ENCODE data around the gene RPS21. TPM values are rescaled to one million over a fixed set of nuclear protein-coding genes. Genes with fewer than 3 reads are reported as not detected.

Gene RPS21
- total and polyA plus RNA-seq, 9 donors, result 1,129 to 1,597 (median 1,431) TPM

DNA sequence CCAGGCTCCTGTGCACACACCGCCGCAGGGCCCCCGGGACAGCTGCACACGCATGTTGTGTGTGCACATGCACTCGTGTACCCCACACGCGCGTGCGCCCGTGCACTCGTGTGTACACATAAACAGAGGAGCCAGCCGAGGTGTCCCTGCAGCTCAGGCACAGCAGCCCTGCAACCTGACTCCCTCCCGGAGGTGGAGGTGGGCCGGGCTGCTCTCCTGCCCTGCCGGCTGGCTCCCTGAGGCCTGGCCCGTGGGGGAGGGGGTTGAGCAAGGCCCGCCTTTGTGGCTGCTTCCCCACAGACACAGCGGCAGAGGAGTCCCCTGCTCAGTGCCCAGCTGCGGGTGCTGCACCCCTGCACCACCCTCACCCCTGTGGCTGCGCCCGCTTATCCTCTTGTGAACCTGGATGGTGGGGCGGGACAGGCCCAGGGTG, 39.8 kb downstream of the RPS21 start:
- WGBS (ENCODE audit: insufficient coverage), result 42% methylated on average over 19 of the region's 22 CpGs
- Histone ChIP-seq H3K4me1 (ENCODE audit: control insufficient read depth, insufficient read depth, low read length) (peaks cover 13% of the 10 kb centered on the region), H3K27me3 (ENCODE audit: control insufficient read depth, insufficient read depth, low read length) (peaks cover 32% of the 10 kb centered on the region), H3K9me3 (replicated peaks; ENCODE audit: control insufficient read depth, low read depth, low read length) (no peaks in the 10 kb centered on the region), H3K4me3 (ENCODE audit: low read length) (no peak overlapping the region), H3K27ac (ENCODE audit: low read length) (no peak overlapping the region), H3K36me3 (ENCODE audit: control insufficient read depth, insufficient read depth, low read length) (no peaks in the 10 kb centered on the region)
- no peak for DNase-seq

DNA sequence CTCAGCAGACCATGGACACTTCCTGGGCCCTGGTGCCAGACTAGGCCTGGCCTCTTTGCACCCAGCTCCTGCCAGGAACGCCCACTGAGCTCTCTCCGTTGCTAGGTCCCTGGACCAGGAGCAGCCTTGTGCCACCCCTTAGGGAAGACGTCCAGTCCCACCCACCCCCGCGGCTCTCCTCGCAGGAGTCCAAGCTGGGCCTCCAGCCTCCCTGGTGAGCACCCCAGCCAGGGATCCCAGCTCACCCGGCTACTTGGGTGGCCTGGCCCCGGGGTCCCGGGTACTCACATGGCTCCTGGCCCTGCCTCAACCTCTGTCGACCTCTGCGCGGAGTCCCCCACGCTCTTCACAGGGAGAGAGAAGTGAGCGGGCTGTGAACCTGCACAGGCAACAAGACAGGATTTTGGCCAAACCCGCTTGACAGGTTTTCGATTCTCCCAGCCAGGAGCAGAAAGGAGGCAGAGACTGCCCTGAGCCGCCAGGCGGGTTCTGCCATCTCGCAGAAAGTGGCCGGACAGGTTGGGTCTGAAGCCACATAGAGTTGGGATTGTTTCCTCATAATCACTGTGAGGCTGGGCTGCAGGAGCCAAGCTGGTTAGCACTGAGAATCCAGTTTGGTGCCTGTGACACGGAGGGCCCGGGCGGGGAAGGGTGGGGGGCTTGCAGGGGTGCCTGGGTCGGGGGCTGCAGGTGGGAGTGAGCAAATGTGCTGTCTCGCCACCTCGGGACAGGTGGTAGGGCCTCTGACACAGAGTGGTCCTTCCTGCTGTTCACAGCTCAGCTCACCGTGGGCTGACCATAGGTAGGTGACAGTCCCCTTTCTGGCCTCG, 40.5 kb downstream of the RPS21 start, which contains the start of gene RBBP8NL:
Gene RBBP8NL, minus strand, starts transcription at position 368 of the 830 bp plus-strand sequence. CDS start 7,892 bp downstream, outside the sequence.
- H3K4me3 ChIP-seq (ENCODE audit: low read length), result no peak within 1 kb of the TSS
- peaks cover 13% of the 10 kb centered on the region for H3K4me1 ChIP-seq (ENCODE audit: control insufficient read depth, insufficient read depth, low read length)
- H3K27ac ChIP-seq (ENCODE audit: low read length), result no peak within 1 kb of the TSS
- no peak for DNase-seq
- no peaks in the 10 kb centered on the region for H3K9me3 ChIP-seq (replicated peaks; ENCODE audit: control insufficient read depth, low read depth, low read length)
- H3K27me3 ChIP-seq (ENCODE audit: control insufficient read depth, insufficient read depth, low read length), result peaks cover 37% of the 10 kb centered on the region
- 62% methylated on average over 26 of the region's 28 CpGs for WGBS (ENCODE audit: insufficient coverage)
- H3K36me3 ChIP-seq (ENCODE audit: control insufficient read depth, insufficient read depth, low read length), result no peaks in the 10 kb centered on the region

DNA sequence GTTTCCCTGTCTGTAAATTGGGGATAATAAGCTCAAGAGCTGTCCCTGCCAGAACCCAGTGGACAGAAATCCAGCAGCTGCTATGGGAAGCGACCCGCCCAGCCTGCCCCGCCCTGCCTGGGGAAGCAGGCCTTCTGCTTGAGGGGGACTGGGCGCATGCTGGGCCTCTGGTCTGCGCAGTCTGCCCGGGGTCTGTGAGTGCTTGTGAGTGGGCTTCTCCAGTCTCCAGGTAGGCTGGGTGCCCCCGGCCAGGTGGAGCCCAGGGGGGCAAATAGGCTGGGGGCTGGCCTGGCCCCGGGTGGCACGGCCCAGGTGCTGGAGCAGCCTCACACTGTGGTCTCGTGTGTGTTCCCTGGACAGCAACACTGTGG, 41.1 kb downstream of the RPS21 start:
- H3K9me3 ChIP-seq (replicated peaks; ENCODE audit: control insufficient read depth, low read depth, low read length), result no peaks in the 10 kb centered on the region
- no peak overlapping the region for H3K4me3 ChIP-seq (ENCODE audit: low read length)
- DNase-seq, result no peak
- no peaks in the 10 kb centered on the region for H3K36me3 ChIP-seq (ENCODE audit: control insufficient read depth, insufficient read depth, low read length)
- no peak overlapping the region for H3K27ac ChIP-seq (ENCODE audit: low read length)
- peaks cover 40% of the 10 kb centered on the region for H3K27me3 ChIP-seq (ENCODE audit: control insufficient read depth, insufficient read depth, low read length)
- peaks cover 13% of the 10 kb centered on the region for H3K4me1 ChIP-seq (ENCODE audit: control insufficient read depth, insufficient read depth, low read length)
- WGBS (ENCODE audit: insufficient coverage), result 80% methylated on average over 10 of the region's 10 CpGs

DNA sequence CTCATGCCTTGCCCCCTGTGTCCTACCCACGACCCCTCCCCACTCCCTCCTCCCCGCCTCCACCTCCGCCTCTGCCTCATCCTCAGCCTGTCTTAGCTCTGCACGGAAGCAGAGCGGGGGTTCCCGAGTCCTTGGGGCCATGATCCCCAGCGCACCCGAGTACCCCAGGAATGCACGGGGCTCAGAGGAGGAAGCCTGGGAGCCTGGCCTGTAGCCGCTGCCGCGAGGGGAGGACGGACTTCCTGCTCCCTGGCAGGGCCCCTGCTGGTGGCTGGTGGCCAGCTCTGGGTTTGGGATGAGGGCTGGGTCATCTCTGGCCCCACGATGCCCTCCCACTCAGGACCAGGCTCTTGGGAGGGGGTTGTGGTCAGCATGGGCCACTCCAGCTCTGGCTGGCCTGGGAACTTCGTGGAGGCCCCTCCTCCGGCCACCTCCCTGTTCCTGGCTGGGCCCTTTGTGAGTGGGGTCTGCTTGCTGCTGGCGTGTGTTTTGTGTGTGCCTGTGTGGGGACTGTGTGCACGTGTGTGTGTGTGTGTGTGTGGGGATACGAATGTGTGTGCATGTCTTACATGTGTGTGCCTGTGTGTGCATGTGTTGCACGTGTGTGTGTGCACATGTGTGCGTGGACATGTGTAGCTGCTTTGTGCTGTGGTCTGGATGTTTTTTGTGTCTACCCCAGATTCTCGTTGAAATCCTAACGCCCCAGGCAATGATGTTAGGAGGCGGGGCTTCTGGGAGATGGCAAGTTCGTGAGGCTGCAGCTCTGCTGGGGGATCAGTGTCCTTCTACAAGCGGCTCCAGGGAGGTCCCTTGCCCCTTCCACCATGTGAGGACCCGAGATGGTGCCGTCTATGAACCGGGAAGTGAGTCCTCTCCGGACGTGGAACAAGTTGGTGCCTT, 41.7 kb downstream of the RPS21 start:
- Histone ChIP-seq H3K27me3 (ENCODE audit: control insufficient read depth, insufficient read depth, low read length) (peaks cover 40% of the 10 kb centered on the region), H3K36me3 (ENCODE audit: control insufficient read depth, insufficient read depth, low read length) (no peaks in the 10 kb centered on the region), H3K4me1 (ENCODE audit: control insufficient read depth, insufficient read depth, low read length) (peaks cover 12% of the 10 kb centered on the region), H3K9me3 (replicated peaks; ENCODE audit: control insufficient read depth, low read depth, low read length) (no peaks in the 10 kb centered on the region), H3K27ac (ENCODE audit: low read length) (no peak overlapping the region), H3K4me3 (ENCODE audit: low read length) (no peak overlapping the region)
- no peak for DNase-seq
- 39% methylated on average over 24 of the region's 31 CpGs for WGBS (ENCODE audit: insufficient coverage)

DNA sequence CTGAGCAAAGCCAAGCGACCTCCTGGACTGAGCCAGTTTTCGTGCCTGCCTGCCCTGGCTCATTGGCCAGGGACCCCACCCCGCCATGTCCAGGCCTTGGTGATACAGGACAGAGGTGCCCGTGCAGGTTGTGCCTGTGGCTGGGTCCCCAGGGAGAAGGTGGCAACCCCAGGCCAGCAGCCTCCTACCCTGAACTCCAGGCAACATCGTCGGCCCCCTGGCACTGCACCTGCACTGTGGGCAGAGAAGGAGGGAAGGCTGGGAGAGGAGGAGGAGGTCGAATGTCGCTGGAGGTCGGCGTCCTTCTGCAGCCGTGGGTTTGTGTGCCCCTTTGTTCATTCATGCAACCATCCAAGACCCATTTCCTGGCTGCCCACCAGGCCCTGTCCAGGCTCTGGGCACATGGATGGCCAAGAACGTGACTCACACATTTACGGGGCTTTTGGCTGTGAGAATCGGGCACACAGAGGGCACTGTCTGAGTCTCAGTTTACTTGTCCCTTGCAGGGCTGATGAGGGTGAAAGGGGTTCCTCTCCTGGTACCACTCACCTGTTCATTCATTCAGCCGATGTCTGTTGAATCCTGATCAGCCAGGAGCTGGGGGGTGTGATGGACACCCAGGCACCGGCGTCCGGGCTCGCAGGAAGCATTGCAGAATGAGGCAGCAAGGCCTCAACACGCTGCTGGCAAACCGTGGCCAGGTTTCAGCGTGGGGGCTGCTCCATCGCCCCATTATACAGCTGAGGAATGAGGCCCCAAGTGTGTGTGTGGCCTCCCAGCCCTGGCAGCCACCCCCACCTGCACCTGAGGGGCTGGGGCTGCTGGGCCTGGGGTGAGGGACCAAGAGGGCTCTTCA, 42.8 kb downstream of the RPS21 start:
- no peak for DNase-seq
- WGBS (ENCODE audit: insufficient coverage), result 82% methylated on average over 19 of the region's 23 CpGs
- Histone ChIP-seq H3K4me1 (ENCODE audit: control insufficient read depth, insufficient read depth, low read length) (peaks cover 15% of the 10 kb centered on the region), H3K4me3 (ENCODE audit: low read length) (no peak overlapping the region), H3K36me3 (ENCODE audit: control insufficient read depth, insufficient read depth, low read length) (no peaks in the 10 kb centered on the region), H3K27ac (ENCODE audit: low read length) (no peak overlapping the region), H3K9me3 (replicated peaks; ENCODE audit: control insufficient read depth, low read depth, low read length) (no peaks in the 10 kb centered on the region), H3K27me3 (ENCODE audit: control insufficient read depth, insufficient read depth, low read length) (peaks cover 43% of the 10 kb centered on the region)

DNA sequence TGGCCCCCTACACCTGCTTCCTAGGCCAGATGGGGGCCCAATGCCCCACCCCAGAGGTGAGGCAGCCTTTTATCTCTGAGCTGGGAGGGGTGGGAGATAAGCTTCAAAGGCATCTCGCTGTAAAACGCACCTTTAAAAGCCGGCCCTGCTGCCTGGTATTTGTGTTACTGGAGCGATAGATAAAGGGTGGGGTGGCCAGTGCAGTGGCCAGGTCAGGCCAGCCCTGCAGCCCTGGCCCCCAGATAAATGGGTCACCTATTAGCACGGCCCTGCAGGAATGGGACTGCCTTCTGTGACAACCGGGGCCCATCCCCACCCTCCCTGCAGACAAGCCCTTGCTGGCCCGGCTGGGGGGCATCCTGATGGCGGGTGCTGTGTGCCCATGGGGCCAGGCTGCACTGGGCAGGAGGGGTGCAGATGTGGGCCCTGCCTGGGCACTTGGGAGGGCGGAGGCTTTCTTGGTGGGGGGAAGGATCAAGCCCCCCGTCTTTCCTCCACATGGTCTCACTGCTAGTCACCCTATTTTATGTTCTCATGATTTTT, 43.5 kb downstream of the RPS21 start:
- no peak overlapping the region for H3K4me3 ChIP-seq (ENCODE audit: low read length)
- no peak overlapping the region for H3K27ac ChIP-seq (ENCODE audit: low read length)
- H3K36me3 ChIP-seq (ENCODE audit: control insufficient read depth, insufficient read depth, low read length), result no peaks in the 10 kb centered on the region
- no peak for DNase-seq
- WGBS (ENCODE audit: insufficient coverage), result 52% methylated on average over 3 of the region's 10 CpGs
- H3K4me1 ChIP-seq (ENCODE audit: control insufficient read depth, insufficient read depth, low read length), result peaks cover 15% of the 10 kb centered on the region
- H3K27me3 ChIP-seq (ENCODE audit: control insufficient read depth, insufficient read depth, low read length), result peaks cover 50% of the 10 kb centered on the region
- H3K9me3 ChIP-seq (replicated peaks; ENCODE audit: control insufficient read depth, low read depth, low read length), result no peaks in the 10 kb centered on the region

DNA sequence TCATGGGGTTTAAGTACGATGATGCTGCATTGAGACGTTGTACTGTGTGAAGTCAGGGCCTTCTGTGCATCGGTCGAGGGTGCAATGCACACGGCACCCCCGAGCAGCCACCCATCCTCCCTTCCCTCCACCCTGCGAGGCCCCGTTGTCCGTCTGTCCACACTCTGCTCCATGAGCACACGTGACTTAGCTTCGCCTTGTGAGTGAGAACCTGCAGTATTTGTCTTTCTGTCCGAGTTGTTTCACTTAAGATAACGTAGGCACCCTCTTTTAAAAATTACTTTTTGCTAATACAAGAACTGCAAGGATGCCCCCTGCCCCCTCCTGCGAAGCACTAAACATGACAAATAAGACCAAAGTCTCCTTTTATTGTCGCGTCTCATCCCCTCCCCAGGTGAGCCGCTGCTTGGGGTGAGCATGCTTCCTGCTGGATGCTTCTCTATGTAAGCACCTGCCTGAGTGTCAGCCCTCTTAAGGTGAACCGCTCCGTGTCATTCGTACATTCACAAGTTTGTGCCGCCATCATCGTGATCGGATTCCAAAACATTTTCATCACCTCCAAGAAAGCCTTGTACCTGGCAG, 44.1 kb downstream of the RPS21 start:
- no peak for DNase-seq
- no peak overlapping the region for H3K4me3 ChIP-seq (ENCODE audit: low read length)
- no peaks in the 10 kb centered on the region for H3K36me3 ChIP-seq (ENCODE audit: control insufficient read depth, insufficient read depth, low read length)
- WGBS (ENCODE audit: insufficient coverage), result 36% methylated on average over 20 of the region's 23 CpGs
- H3K9me3 ChIP-seq (replicated peaks; ENCODE audit: control insufficient read depth, low read depth, low read length), result no peaks in the 10 kb centered on the region
- peaks cover 55% of the 10 kb centered on the region for H3K27me3 ChIP-seq (ENCODE audit: control insufficient read depth, insufficient read depth, low read length)
- no peak overlapping the region for H3K27ac ChIP-seq (ENCODE audit: low read length)
- H3K4me1 ChIP-seq (ENCODE audit: control insufficient read depth, insufficient read depth, low read length), result peaks cover 15% of the 10 kb centered on the region

DNA sequence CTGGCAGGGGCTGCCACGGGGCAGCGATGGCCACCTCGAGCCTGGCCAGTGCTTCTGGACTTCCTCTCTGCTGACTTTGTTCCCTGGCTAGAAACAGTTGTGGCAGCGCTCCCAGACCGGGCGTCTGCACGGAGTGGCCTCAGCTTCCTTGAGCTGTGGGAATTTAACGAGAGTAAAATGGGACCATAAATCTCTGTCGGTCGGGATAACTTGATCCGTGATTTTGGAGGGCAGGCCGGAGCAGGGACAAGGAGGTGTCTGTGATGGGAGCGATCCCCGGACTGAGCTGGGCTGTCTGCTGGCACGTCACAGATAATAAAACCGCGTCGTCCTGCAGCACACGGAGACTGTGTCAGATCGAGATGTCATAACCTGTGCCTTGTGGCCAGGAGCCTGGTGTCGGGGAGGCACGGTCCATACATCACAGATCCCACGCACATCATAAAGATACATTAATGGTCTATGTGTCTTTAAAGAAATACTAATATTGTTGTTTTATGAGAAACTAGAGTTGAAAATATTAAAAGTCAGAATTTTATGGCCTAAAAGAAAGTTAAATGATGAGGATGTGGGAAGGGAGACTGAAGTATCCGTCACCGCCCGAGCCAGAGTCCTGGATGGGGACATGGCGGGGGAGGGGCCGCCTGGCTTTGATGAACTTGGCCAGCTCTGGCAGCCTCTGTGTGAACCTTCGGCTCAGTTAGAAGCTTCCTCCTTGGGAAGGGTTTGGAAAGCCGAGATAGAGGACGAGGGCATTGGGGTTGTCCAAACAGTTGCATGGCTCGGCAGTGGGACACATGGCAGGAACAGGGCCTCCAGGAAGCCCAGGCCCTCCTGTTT, 47.0 kb downstream of the RPS21 start:
- 10% methylated on average over 23 of the region's 32 CpGs for WGBS (ENCODE audit: insufficient coverage)
- H3K4me1 ChIP-seq (ENCODE audit: control insufficient read depth, insufficient read depth, low read length), result peaks cover 20% of the 10 kb centered on the region
- no peak overlapping the region for H3K4me3 ChIP-seq (ENCODE audit: low read length)
- H3K27ac ChIP-seq (ENCODE audit: low read length), result no peak overlapping the region
- DNase-seq, result no peak
- H3K27me3 ChIP-seq (ENCODE audit: control insufficient read depth, insufficient read depth, low read length), result peaks cover 66% of the 10 kb centered on the region
- H3K9me3 ChIP-seq (replicated peaks; ENCODE audit: control insufficient read depth, low read depth, low read length), result no peaks in the 10 kb centered on the region
- no peaks in the 10 kb centered on the region for H3K36me3 ChIP-seq (ENCODE audit: control insufficient read depth, insufficient read depth, low read length)

DNA sequence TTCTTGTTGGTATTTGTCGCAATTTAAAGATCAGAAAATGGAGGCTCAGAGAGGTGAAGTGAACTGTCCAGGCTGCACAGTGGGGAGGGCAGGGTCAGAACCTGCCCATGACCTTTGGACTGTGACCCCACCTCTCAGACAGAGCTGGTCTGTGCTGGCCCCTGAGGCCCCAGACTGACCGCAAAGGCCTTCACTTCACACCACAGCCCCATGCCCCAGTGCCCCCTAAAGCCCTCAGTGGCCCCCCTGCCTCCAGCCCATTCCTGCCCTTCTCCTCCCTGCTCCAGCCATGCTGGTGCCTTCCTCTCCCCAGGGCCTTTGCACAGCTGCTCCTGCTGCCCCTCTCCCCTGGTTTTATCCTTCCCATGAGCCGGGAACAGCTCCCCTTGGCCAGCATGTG, 49.8 kb downstream of the RPS21 start:
- peaks cover 20% of the 10 kb centered on the region for H3K4me1 ChIP-seq (ENCODE audit: control insufficient read depth, insufficient read depth, low read length)
- no peaks in the 10 kb centered on the region for H3K36me3 ChIP-seq (ENCODE audit: control insufficient read depth, insufficient read depth, low read length)
- DNase-seq, result no peak
- WGBS (ENCODE audit: insufficient coverage), result 80% methylated on average over 2 of the region's 3 CpGs
- no peak overlapping the region for H3K27ac ChIP-seq (ENCODE audit: low read length)
- no peaks in the 10 kb centered on the region for H3K9me3 ChIP-seq (replicated peaks; ENCODE audit: control insufficient read depth, low read depth, low read length)
- H3K27me3 ChIP-seq (ENCODE audit: control insufficient read depth, insufficient read depth, low read length), result peaks cover 67% of the 10 kb centered on the region
- no peak overlapping the region for H3K4me3 ChIP-seq (ENCODE audit: low read length)
